Hepatocyte (in vitro differentiated cells): ENCODE results near the gene CRIP2. TPM values are rescaled to one million over a fixed set of nuclear protein-coding genes. Genes with fewer than 3 reads are reported as not detected.

Experiments used
- DNase-seq: peaks from one replicate; pipeline ENCODE4 v3.0.0-alpha.2; 2016; ENCODE audit warnings: low spot score
- H2AFZ ChIP-seq: fragments of 200-600 bp; sonication (generic); 2 replicates; pipeline ENCODE4 v1.6.0; 2016; ENCODE audit warnings: antibody characterized with exemption, mild to moderate bottlenecking
- H3K27ac ChIP-seq: fragments of 200-600 bp; sonication (generic); 2 replicates; pipeline ENCODE4 v1.5.1; 2016; ENCODE audit warnings: mild to moderate bottlenecking
- H3K27me3 ChIP-seq: fragments of 200-600 bp; sonication (generic); 2 replicates; pipeline ENCODE4 v1.6.1; 2016
- H3K36me3 ChIP-seq: fragments of 200-600 bp; sonication (generic); replicated peaks from 2 replicates; pipeline ENCODE4 v1.5.1; 2016; ENCODE audit warnings: low read depth; ENCODE audit not compliant: insufficient read depth
- H3K4me1 ChIP-seq: fragments of 200-600 bp; sonication (generic); 2 replicates; pipeline ENCODE4 v1.5.1; 2016; ENCODE audit warnings: mild to moderate bottlenecking, moderate library complexity; ENCODE audit not compliant: insufficient read depth
- H3K4me2 ChIP-seq: fragments of 200-600 bp; sonication (generic); 2 replicates; pipeline ENCODE4 v1.6.0; 2016
- H3K4me3 ChIP-seq: fragments of 200-600 bp; sonication (generic); 2 replicates; pipeline ENCODE4 v1.5.1; 2016; ENCODE audit warnings: mild to moderate bottlenecking
- H3K79me2 ChIP-seq: fragments of 200-600 bp; sonication (generic); 2 replicates; pipeline ENCODE4 v1.6.0; 2017; ENCODE audit warnings: mild to moderate bottlenecking
- H3K9me2 ChIP-seq: fragments of 200-600 bp; sonication (generic); replicated peaks from 2 replicates; pipeline ENCODE4 v1.6.0; 2017; ENCODE audit warnings: mild to moderate bottlenecking; ENCODE audit not compliant: insufficient read depth
- H3K9me3 ChIP-seq: fragments of 200-600 bp; sonication (generic); 2 replicates; pipeline ENCODE4 v1.5.1; 2016; ENCODE audit warnings: low read depth, mild to moderate bottlenecking
- H4K20me1 ChIP-seq: fragments of 200-600 bp; sonication (generic); 2 replicates; pipeline ENCODE4 v1.6.0; 2016; ENCODE audit warnings: mild to moderate bottlenecking; ENCODE audit not compliant: insufficient read depth, poor library complexity, severe bottlenecking
- CTCF ChIP-seq: fragments of 200-600 bp; sonication (generic); IDR thresholded peaks from 2 replicates; pipeline ENCODE4 v1.5.1; 2016; ENCODE audit warnings: antibody characterized with exemption, mild to moderate bottlenecking; ENCODE audit not compliant: poor library complexity
- EZH2 ChIP-seq: fragments of 200-600 bp; sonication (generic); IDR thresholded peaks from 2 replicates; pipeline ENCODE4 v1.6.1; 2016; ENCODE audit warnings: antibody characterized with exemption, mild to moderate bottlenecking, borderline replicate concordance
- EZH2phosphoT487 ChIP-seq: fragments of 200-600 bp; sonication (generic); IDR thresholded peaks from one replicate; pipeline ENCODE4 v1.6.1; 2018; ENCODE audit warnings: antibody characterized with exemption, mild to moderate bottlenecking, low read depth, moderate library complexity; ENCODE audit not compliant: unreplicated experiment, severe bottlenecking
- WGBS: methylation state at CpG from one replicate; pipeline ENCODE4 v1.1.6; 2016; ENCODE audit warnings: low lambda C conversion rate; ENCODE audit errors: missing lambda C conversion rate; 5-methylcytosine and 5-hydroxymethylcytosine counted together
- polyA plus RNA-seq: library from polyadenylated mRNA; unstranded; fragments of >200 nt; fragmentation: Nextera tagmentation; extraction: Ambion mirVana; gene quantifications from 2 replicates; pipeline ENCODE4 v1.2.1, GENCODE V29; 2016
- total RNA-seq: library from RNA; depleted of rRNA; stranded (reverse); fragments of >200 nt; gene quantifications from 2 replicates; pipeline ENCODE4 v1.2.3, GENCODE V29; 2014

CRIP2 gene
- total and polyA plus RNA-seq, 2 experiments from 2014 or later: 8.3 to 29.1 TPM

- Histone ChIP-seq H3K4me3 (no peak overlapping the region), H3K79me2 (peaks cover 86% of the 10 kb centered on the region), H3K27me3 (no peaks in the 10 kb centered on the region), H3K9me3 (no peaks in the 10 kb centered on the region), H3K27ac (no peak overlapping the region), H3K4me1 (peaks cover under 1% of the 10 kb centered on the region), H4K20me1 (peaks cover 23% of the 10 kb centered on the region), H3K4me2 (no peak overlapping the region), H3K36me3 (no peaks in the 10 kb centered on the region), H2AFZ (no peak overlapping the region), H3K9me2 (no peaks in the 10 kb centered on the region)
- DNase-seq: no peak
- 98% methylated on average over 21 of the region's 21 CpGs for WGBS
- TF ChIP-seq EZH2phosphoT487 (no peak), CTCF (no peak), EZH2 (no peak)
Observed at GRCh38 chr14:105426416-105427130, 48.0 kb upstream of the CRIP2 start.

- H3K79me2 ChIP-seq: peaks cover 86% of the 10 kb centered on the region
- H3K4me2 ChIP-seq: no peak overlapping the region
- WGBS: 96% methylated on average over 10 of the region's 10 CpGs
- TF ChIP-seq CTCF: no peak
- no peak for TF ChIP-seq EZH2phosphoT487
- no peak for TF ChIP-seq EZH2
- H3K27ac ChIP-seq: no peak overlapping the region
- no peak for DNase-seq
- H3K27me3 ChIP-seq: no peaks in the 10 kb centered on the region
- H3K36me3 ChIP-seq: no peaks in the 10 kb centered on the region
- H3K9me2 ChIP-seq: no peaks in the 10 kb centered on the region
- no peak overlapping the region for H3K4me3 ChIP-seq
- no peak overlapping the region for H2AFZ ChIP-seq
- peaks cover 4% of the 10 kb centered on the region for H3K4me1 ChIP-seq
- peaks cover 18% of the 10 kb centered on the region for H4K20me1 ChIP-seq
- H3K9me3 ChIP-seq: no peaks in the 10 kb centered on the region
Observed at GRCh38 chr14:105427412-105427811, 47.2 kb upstream of the CRIP2 start.

GRCh38 chr14:105427936-105428485 is 46.6 kb upstream of the CRIP2 start:
- no peak overlapping the region for H3K4me2 ChIP-seq
- no peak for TF ChIP-seq CTCF
- TF ChIP-seq EZH2phosphoT487: no peak
- TF ChIP-seq EZH2: no peak
- H2AFZ ChIP-seq: no peak overlapping the region
- no peak for DNase-seq
- no peak overlapping the region for H3K4me3 ChIP-seq
- H3K27me3 ChIP-seq: no peaks in the 10 kb centered on the region
- no peaks in the 10 kb centered on the region for H3K36me3 ChIP-seq
- no peaks in the 10 kb centered on the region for H3K9me3 ChIP-seq
- H3K27ac ChIP-seq: no peak overlapping the region
- peaks cover 12% of the 10 kb centered on the region for H4K20me1 ChIP-seq
- H3K9me2 ChIP-seq: no peaks in the 10 kb centered on the region
- peaks cover 86% of the 10 kb centered on the region for H3K79me2 ChIP-seq
- WGBS: 93% methylated on average over 9 of the region's 9 CpGs
- peaks cover 4% of the 10 kb centered on the region for H3K4me1 ChIP-seq
